ENCODE data around the gene TMEM60. TPM values are rescaled to one million over a fixed set of nuclear protein-coding genes. Genes with fewer than 3 reads are reported as not detected.

TMEM60 gene
- total RNA-seq, 1 donor from 2014 or later: 14.2 TPM

DNA sequence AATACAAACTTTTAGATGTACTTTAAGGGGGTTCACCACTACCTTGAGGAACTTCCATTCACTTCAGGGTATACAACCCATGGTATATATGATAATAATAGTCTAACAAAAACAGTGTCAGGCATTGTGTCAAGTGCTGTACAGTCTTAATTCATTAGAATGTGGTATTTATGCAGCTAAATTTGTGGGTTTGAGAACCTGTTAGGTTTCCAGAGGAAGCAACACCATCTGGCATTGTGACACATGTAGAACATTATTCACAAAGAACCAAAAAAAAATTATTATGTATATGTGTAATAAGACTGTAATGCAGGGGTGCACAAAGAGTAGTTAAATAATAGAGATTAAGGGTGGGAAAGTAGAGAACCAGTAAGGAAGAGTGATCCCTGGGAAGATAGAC, 26.3 kb downstream of the TMEM60 start:
- no peak for DNase-seq (ENCODE audit: low spot score)

DNA sequence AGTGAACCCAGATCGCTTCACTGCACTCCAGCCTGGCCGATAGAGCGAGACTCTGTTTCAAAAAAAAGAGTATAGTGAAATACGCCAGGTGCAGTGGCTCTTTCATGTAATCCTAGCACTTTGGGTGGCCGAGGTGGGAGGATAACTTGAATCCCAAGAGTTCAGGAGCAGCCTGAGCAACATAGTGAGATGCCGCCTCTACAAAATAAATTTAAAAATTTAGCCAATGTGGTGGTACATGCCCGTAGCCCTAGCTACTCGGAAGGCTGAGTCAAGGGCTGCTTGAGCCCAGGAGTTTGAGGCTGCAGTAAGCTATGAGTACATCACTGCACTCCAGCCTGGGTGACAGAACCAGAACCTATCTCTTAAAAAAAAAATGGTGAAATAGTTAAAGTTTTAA, 27.9 kb downstream of the TMEM60 start:
- DNase-seq (ENCODE audit: low spot score): no peak

DNA sequence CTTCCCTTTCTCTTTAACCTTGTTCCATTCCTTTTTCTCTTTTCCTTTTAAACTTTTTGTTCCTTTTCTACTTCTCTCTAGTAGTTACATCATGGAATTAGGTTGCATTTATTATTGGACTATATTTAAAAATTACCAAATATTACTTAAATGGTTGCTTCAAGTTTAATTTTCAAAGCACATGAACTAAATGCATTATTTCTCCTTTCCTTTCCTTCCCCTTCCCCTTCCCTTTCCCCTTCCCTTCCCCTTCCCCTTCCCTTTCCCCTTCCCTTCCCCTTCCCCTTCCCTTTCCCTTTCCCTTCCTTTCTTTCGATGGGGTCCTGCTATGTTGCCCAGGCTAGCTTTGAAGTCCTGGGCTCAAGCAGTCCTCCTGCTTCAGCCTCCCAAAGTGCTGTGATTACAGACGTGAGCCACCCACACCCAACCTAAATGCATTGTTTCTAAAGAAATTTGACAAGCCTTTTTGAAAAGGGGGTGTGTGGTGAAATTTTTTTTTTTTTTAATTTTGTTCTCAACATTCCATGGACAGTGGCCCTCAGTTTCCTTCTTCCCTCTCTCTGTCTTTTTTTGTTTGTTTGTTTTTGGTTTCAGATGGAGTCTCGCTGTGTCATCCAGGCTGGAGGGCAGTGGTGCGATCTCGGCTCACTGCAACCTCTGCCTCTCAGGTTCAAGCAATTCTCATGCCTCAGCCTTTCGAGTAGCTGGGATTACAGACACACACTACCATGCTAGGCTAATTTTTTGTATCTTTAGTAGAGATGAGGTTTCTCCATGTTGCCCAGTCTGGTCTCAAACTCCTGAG, 31.2 kb downstream of the TMEM60 start:
- DNase-seq (ENCODE audit: low spot score): no peak

DNA sequence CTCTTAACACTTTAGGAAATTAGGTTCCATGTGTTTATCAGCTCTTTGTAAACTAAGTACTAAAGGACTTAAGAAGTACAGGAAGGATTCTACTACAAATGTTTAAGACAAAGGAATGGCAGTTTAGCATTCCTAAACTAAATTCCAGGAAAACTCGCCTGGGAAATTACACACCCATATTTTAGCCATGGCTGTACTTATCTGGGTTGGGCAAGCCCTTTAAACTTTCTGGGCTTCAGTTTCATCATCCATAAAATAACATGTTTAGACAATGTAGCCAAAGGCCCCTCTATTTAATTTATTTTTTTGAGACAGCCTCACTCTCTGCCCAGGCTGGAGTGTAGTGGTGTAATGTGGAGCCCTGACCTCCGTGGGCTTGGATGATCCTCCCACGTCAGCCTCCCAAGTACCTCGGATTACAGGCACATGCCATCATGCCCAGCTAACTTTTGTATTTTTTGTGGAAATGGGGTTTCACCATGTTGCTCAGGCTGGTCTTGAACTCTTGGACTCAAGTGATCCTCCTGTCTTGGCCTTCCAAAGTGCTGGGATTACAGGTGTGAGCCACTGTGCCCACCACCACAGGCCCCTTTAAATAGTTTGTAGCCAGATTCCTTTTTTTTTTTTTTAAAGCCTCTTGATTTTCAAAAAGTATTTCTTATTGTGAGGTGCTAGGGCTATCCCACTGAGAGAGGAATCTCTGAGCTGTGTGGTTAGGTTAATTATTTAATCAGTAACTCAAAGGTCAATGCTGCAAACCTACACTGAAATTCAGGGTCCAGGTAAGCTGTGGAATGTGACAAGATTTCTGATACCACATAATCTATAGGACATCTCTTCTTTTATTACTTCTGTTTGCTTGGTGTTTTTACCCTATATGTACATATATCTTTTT, 32.1 kb downstream of the TMEM60 start:
- no peak for DNase-seq (ENCODE audit: low spot score)

DNA sequence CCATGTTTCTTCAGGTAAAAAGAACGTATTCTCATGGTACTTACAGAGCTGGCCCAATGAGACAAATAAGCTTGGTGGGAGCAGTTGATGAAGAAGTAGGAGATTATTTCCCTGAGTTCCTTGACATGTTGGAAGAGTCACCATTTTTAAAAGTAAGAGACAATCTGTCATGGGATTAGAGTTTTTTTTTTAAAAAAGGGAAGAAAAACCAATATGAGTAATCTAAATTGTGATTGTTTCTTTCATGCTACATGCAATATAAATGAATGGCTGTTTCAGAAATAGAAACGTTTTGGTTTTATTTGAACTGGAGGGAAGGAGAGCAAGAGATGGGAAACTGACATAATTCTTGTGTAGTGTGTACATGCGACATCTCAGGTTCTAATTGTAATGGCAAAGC, 32.8 kb downstream of the TMEM60 start:
- DNase-seq (ENCODE audit: low spot score): no peak

DNA sequence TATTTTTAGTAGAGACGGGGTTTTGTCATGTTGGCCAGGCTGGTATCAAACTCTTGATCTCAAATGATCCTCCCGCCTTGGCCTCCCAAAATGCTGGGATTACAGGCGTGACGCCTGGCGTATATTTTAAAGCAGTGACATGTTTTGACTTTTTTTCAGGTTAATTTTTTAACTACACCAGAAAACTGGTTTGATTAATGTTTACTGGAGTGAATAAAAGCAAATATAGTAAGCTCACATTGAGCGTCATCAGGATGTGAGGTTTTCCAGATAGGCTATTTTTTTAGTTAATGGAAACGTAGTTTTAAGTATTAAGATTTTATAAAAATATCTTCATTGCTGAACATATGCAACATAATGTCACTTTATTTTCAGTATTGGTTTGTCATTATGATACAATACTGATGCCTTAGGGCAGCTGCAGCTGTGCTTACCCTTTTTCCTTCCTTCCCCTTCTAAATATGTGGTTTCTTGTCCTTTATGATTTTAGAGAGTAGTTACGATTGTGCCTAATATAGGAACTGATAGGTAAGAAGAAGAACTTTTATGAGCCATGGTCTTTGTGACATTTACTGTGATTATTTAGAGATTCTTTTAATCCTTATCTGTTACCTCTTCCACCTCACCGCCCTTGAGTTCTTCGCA, 37.3 kb downstream of the TMEM60 start:
- no peak for DNase-seq (ENCODE audit: low spot score)

DNA sequence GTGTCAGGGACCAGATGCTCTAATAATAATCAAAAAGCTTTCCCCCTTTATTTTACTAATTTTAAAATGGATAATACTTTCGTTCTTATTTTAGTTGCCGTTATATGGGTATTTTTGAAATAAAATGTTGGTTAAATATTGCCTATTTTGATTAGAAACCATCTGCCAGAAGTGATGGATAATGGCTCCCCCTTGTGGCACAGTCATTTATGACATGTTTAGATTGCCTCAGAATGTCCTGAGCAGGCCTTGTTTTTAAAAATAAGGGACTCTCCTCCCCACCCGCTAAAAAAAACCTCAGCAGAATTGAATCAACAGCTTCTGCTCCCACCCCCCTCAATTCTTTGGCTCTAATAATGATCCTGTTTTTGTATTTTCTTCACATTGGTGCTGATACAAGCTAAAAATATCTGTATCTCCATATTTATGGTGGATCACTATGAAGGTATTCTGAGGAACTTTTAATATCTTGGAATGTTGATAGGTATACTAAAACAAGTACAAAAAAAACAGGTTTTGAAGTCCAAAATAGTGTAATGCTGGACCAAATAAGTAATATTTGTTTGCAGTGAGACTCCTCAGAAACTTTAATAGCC, 38.8 kb downstream of the TMEM60 start:
- peak; percentile 62 for DNase-seq (ENCODE audit: low spot score)

DNA sequence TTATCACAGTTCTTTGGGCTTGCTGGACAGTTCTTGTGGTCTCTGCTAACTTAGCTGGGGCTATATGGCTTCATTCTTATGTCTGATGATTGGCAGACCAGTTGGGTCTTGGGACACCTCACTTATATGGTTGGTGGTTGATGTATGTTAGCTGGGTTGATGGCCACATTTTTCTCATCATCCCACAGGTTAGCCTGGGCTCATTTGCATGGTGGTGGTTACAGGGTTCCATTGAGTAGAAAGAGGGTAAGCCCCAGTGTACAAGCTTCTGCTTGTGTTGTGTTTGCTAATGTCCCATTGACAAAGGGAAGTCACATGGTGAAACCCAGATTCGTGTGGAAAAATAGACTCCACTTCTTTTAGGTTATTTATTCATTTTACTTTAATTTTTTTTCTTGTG, 40.6 kb downstream of the TMEM60 start:
- DNase-seq (ENCODE audit: low spot score): no peak

DNA sequence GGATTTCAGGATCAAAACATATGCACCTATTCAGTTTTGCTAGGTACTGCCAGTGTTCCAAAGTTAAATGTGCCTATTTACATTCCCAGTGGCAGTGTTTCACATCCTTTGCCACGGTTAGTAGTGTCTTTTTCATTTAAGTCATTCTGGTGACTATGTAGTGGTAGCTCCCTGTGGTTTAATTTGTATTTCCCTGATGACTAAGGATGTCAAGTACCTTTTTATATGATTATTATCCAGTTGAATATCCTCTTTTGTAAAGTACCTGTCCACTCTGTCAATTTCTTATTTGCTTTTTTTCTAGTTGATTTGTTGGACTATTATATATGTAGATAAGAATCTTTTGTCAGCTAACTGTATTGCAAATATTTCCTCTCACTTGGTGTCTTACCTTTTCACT, 45.1 kb downstream of the TMEM60 start:
- DNase-seq (ENCODE audit: low spot score): no peak

DNA sequence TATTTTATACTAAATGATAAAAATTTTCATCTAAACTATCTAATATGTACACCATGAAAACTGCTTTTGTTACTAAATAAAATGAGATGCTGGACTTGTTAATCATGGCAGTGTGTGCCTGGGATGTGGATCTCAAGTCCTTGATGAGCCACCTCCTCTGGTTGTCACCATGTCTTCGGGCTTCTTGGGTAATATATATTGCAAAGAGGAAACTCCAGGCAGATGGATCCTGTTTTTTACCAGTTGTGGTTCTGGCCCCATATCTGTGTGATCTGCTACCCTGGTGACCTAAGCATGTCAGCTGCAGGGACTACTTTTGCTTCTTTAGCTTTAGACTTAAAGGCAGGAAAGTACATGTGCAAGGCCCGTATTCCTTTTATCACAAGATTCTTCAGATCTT, 46.2 kb downstream of the TMEM60 start:
- peak; percentile 28 for DNase-seq (ENCODE audit: low spot score)

DNA sequence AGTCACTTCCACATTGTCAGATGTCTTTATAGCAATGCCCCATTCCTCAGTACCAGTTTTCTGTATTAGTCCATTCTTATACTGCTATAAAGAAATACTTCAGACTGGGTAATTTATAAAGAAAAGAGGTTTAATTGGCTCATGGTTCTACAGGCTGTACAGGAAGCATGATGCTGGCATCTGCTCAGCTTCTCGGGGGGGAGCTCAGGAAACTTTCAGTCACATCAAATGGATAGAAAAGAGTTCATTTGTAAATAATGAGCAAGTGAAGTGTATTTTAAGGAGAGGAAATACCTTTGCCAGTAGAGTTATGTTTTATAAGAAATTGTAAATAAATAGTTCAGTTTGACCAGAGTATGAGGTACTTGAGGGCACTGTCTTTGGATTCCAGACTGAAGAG, 50.5 kb downstream of the TMEM60 start:
- no peak for DNase-seq (ENCODE audit: low spot score)

DNA sequence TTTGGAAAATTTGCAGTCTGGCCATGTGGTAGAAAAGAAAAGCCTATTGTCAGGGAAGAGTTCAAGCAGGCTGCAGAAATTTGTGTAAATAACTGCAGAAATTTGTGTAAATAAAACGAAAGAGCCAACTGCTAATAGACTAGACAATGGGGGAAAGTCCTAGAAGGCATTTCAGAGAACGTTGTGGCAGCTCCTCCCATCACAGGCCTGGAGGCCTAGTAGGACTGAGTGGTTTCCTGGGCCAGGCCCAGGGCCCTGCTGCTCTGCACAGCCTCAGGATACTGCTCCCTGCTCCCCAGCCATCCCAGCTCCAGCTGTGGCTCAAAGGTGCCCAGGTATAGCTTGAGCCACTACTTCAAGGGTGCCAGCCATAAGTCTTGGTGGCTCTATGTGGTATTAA, 51.1 kb downstream of the TMEM60 start:
- no peak for DNase-seq (ENCODE audit: low spot score)

DNA sequence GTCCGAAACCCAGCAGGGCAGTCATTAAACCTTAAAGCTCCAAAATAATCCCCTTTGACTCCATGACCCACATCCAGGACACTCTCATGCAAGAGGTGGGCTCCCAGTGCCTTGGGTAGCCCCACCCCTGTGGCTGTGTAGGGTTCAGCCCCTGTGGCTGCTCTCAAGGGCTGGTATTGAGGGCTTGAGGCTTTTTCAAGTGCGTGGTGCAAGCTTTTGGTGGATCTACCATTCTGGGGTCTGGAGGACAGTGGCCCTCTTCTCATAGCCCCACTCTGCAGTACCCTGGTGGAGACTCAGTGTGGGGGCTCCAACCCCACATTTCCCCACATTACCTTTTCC, 51.4 kb downstream of the TMEM60 start:
- DNase-seq (ENCODE audit: low spot score): no peak

DNA sequence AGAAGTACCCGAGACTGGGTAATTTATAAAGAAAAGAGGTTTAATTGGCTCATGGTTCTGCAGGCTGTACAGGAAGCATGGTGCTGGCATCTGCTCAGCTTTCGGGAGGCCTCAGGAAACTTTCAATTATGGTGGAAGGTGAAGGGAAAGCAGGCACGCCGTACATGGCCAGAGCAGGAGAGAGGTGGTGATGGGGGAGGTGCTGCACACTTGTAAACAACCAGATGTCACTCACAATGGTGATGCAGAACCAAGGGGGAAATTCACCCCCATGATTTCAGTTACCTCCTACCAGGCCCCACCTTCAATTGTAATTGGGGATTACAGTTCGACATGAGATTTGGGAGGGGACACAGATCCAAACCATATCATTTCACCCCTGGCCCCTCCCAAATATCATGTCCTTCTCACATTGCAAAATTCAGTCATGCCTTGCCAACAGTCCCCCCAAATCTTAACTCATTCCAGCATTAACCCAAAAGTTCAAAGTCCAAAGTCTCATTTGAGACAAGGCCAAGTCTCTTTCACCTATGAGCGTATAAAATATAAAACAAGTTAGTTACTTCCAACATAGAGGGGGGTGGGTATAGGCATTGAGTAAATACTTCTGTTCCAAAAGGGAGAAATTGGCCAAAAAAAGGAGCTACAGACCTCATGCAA, 51.9 kb downstream of the TMEM60 start:
- DNase-seq (ENCODE audit: low spot score): no peak

DNA sequence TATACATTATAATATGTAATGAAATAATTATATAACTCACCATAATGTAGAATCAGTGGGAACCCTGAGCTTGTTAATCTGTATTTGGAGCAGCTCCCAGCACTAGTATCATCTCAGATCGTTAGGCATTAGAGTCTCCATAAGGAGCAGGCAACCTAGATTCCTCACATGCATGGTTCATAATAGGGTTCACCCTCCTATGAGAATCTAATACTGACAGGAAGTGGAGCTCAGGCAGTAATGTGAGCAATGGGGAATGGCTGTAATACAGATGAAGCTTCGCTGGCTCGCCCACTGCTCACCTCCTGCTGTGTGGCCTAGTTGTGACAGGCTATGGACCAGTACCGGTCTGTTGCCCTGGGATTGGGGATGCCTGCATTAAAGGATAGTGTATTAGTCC, 52.5 kb downstream of the TMEM60 start:
- no peak for DNase-seq (ENCODE audit: low spot score)

Other genes starting within 250 kb of the TMEM60 start
- 28.4 TPM for gene RSBN1L, start 102.0 kb downstream of the TMEM60 start, total RNA-seq (ENCODE audit: insufficient read depth, low replicate concordance)
- 25.0 TPM for gene PHTF2, start 339 bp upstream of the TMEM60 start, total RNA-seq (ENCODE audit: insufficient read depth, low replicate concordance)

All from umbilical cord (tissue), 2 donors.